ENCODE results near the gene NFIX.
A peak's percentile ranks its signal among the peaks of the same experiment; 100 is the strongest.

Gene NFIX

GRCh38 chr19:13091400-13092157, 96.3 kb downstream of the NFIX start:
- peak; percentile 85 to 86 for DNase-seq (ENCODE audit: low read depth in 2 of 2)

- DNase-seq (ENCODE audit: low read depth in 2 of 2) = no peak
Observed at GRCh38 chr19:13092158-13092543, 96.9 kb downstream of the NFIX start.

GRCh38 chr19:13092606-13093235, 97.4 kb downstream of the NFIX start:
- no peak for DNase-seq (ENCODE audit: low read depth in 2 of 2)

- peak; percentile 65 to 67 for DNase-seq (ENCODE audit: low read depth in 2 of 2)
Observed at GRCh38 chr19:13093407-13094105, 98.3 kb downstream of the NFIX start.

GRCh38 chr19:13094106-13094504, 98.8 kb downstream of the NFIX start:
- no peak for DNase-seq (ENCODE audit: low read depth in 2 of 2)

GRCh38 chr19:13094771-13095392, 99.6 kb downstream of the NFIX start:
- no peak for DNase-seq (ENCODE audit: low read depth in 2 of 2)

- DNase-seq (ENCODE audit: low read depth in 2 of 2) = no peak
Observed at GRCh38 chr19:13095393-13095784, 100.1 kb downstream of the NFIX start.

GRCh38 chr19:13095934-13096927, 101.0 kb downstream of the NFIX start:
- no peak for DNase-seq (ENCODE audit: low read depth in 2 of 2)

- DNase-seq (ENCODE audit: low read depth in 2 of 2) = no peak
Observed at GRCh38 chr19:13097033-13097462, 101.8 kb downstream of the NFIX start.

- no peak for DNase-seq (ENCODE audit: low read depth in 2 of 2)
Observed at GRCh38 chr19:13097463-13098258, 102.4 kb downstream of the NFIX start.

GRCh38 chr19:13098277-13099072, 103.2 kb downstream of the NFIX start:
- DNase-seq (ENCODE audit: low read depth in 2 of 2) = peak in 1 of 2 experiments; percentile 41

- no peak for DNase-seq (ENCODE audit: low read depth in 2 of 2)
Observed at GRCh38 chr19:13099073-13099999, 104.1 kb downstream of the NFIX start.

GRCh38 chr19:13100031-13100588, 104.8 kb downstream of the NFIX start:
- DNase-seq (ENCODE audit: low read depth in 2 of 2) = no peak

- DNase-seq (ENCODE audit: low read depth in 2 of 2) = no peak
Observed at GRCh38 chr19:13100841-13101589, 105.7 kb downstream of the NFIX start.

GRCh38 chr19:13101590-13102415, 106.5 kb downstream of the NFIX start:
- no peak for DNase-seq (ENCODE audit: low read depth in 2 of 2)

- DNase-seq (ENCODE audit: low read depth in 2 of 2) = no peak
Observed at GRCh38 chr19:13102416-13102665, 107.1 kb downstream of the NFIX start.
